Keratinocyte (primary cell): ENCODE data around the gene HMGN5. TPM values are rescaled to one million over a fixed set of nuclear protein-coding genes. Genes with fewer than 3 reads are reported as not detected.
A peak's percentile ranks its signal among the peaks of the same experiment; 100 is the strongest.

Experiments
- DNase-seq: peaks from one replicate; pipeline ENCODE4 v3.0.0-alpha.2; 2011; ENCODE audit warnings: low read depth, missing footprints, low spot score
- FAIRE-seq: peaks from 2 replicates; lab custom pipeline; 2011; peaks lifted over from hg19 to GRCh38; lab: Jason Lieb, UNC
- H2AFZ ChIP-seq: 2 replicates; pipeline ENCODE4 v1.6.0; 2012; ENCODE audit warnings: low read length, control low read depth, inconsistent platforms; ENCODE audit not compliant: control insufficient read depth
- H3K27ac ChIP-seq: 2 replicates; pipeline ENCODE4 v1.5.1; 2011; ENCODE audit warnings: low read length; ENCODE audit not compliant: control insufficient read depth, insufficient read depth
- H3K27me3 ChIP-seq: 3 replicates; pipeline ENCODE4 v1.6.0; 2011; ENCODE audit warnings: low read length; ENCODE audit not compliant: control insufficient read depth, insufficient read depth; ENCODE audit errors: extremely low read depth
- H3K36me3 ChIP-seq, 2 experiments: 2 replicates in 1 of 2; 3 replicates in 1 of 2; pipeline ENCODE4 v1.5.1; 2011; ENCODE audit warnings: low read length in 2 of 2, mild to moderate bottlenecking in 1 of 2; ENCODE audit not compliant: control insufficient read depth in 2 of 2, insufficient read depth in 2 of 2; ENCODE audit errors: extremely low read depth in 1 of 2
- H3K4me1 ChIP-seq: 3 replicates; pipeline ENCODE4 v1.5.1; 2011; ENCODE audit warnings: low read length; ENCODE audit not compliant: control insufficient read depth, insufficient read depth; ENCODE audit errors: extremely low read depth
- H3K4me2 ChIP-seq: 3 replicates; pipeline ENCODE4 v1.6.0; 2011; ENCODE audit warnings: low read depth, low read length; ENCODE audit not compliant: control insufficient read depth, insufficient read depth; ENCODE audit errors: extremely low read depth
- H3K4me3 ChIP-seq, 3 experiments: fragments of 200-600 bp in 1 of 3; sonication (generic) in 1 of 3; 2 replicates in 2 of 3; 3 replicates in 1 of 3; pipeline ENCODE4 v1.5.1; 2011 to 2016; ENCODE audit warnings: low read length in 3 of 3, mild to moderate bottlenecking in 3 of 3, control low read depth in 2 of 3, inconsistent platforms in 1 of 3, low read depth in 1 of 3, mixed read lengths in 1 of 3, mixed run types in 1 of 3, moderate library complexity in 1 of 3; ENCODE audit not compliant: control insufficient read depth in 2 of 3, insufficient read depth in 2 of 3; ENCODE audit errors: extremely low read depth in 1 of 3
- H3K79me2 ChIP-seq: 2 replicates; pipeline ENCODE4 v1.6.0; 2012; ENCODE audit warnings: low read length; ENCODE audit not compliant: control insufficient read depth, insufficient read depth
- H3K9ac ChIP-seq: 3 replicates; pipeline ENCODE4 v1.6.0; 2011; ENCODE audit warnings: low read length; ENCODE audit not compliant: control insufficient read depth, insufficient read depth; ENCODE audit errors: extremely low read depth
- H3K9me1 ChIP-seq: 3 replicates; pipeline ENCODE4 v1.6.0; 2011; ENCODE audit warnings: low read length; ENCODE audit not compliant: control insufficient read depth, insufficient read depth; ENCODE audit errors: extremely low read depth
- H3K9me3 ChIP-seq: 2 replicates; pipeline ENCODE4 v1.5.1; 2012; ENCODE audit warnings: low read depth, low read length; ENCODE audit not compliant: control insufficient read depth
- H4K20me1 ChIP-seq: 3 replicates; pipeline ENCODE4 v1.6.0; 2011; ENCODE audit warnings: low read length; ENCODE audit not compliant: control insufficient read depth, insufficient read depth; ENCODE audit errors: extremely low read depth
- EZH2 ChIP-seq: IDR thresholded peaks from one replicate; pipeline ENCODE4 v1.6.1; 2012; ENCODE audit warnings: inconsistent platforms, mild to moderate bottlenecking, low read length, moderate library complexity
- dilution Hi-C: fragments of 300-500 bp; cut with MboI; formaldehyde crosslinking; loops from one replicate; pipeline ENCODE4 v1.7.0; 2020; ENCODE audit warnings: low sequenced_read_pairs; ENCODE audit not compliant: extremely low pct_ligation_motif_present
- polyA plus RNA-seq, 5 experiments: library from polyadenylated mRNA; depleted of rRNA in 3 of 5; stranded (reverse) in 3 of 5; stranded (forward) in 1 of 5; unstranded in 1 of 5; fragments of >200 nt; gene quantifications; 1 replicate in 1 of 5; 2 replicates in 3 of 5; 3 replicates in 1 of 5; pipeline versions ENCODE4 v1.2.1 to v1.2.3, GENCODE V29; 2011 to 2012; ENCODE audit warnings: missing spikeins in 2 of 5, low read depth in 1 of 5, low replicate concordance in 1 of 5
- TF ChIP-seq, protein P1 (sequence below), 3 experiments: IDR thresholded peaks in 1 of 3; conservative IDR thresholded peaks in 1 of 3; optimal IDR thresholded peaks in 1 of 3; 2 replicates in 2 of 3; 3 replicates in 1 of 3; pipeline versions ENCODE3 to v1.5.1; 2011; ENCODE audit warnings: low read length in 3 of 3, mild to moderate bottlenecking in 3 of 3, moderate library complexity in 2 of 3, control low read depth in 1 of 3, inconsistent platforms in 1 of 3; ENCODE audit not compliant: insufficient read depth in 2 of 3; ENCODE audit errors: extremely low read depth in 1 of 3

HMGN5 gene
- polyA plus RNA-seq, 1 donor (not counting 4 experiments of a cell fraction or from before 2014, with no cell fraction given) = 2.2 TPM

DNA sequence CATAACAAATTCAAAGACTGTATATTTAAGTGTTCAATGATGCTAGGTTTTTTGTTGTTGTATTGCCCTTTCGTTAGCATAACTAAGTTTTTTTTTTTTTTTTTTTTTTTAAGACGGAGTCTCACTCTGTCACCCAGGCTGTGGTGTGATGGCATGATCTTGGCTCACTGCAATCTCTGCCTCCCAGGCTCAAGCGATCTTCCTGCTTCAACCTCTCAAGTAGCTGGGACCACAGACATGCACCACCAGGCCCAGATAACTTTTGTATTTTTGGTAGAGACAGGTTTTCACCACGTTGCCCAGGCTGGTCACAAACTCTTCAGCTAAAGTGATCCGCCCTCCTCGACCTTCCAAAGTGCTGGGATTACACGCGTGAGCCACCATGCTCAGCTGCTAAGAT, 7.2 kb upstream of the HMGN5 start:
- Histone ChIP-seq H3K4me1 (peaks cover 4% of the 10 kb centered on the region), H2AFZ (no peak overlapping the region), H3K9me1 (no peaks in the 10 kb centered on the region), H3K4me3 (no peak overlapping the region), H3K36me3 (no peaks in the 10 kb centered on the region), H3K4me2 (no peak overlapping the region), H3K79me2 (peaks cover 2% of the 10 kb centered on the region), H3K9me3 (no peaks in the 10 kb centered on the region), H4K20me1 (no peaks in the 10 kb centered on the region), H3K27ac (no peak overlapping the region), H3K27me3 (no peaks in the 10 kb centered on the region), H3K9ac (no peak overlapping the region)
- dilution Hi-C loops = no loop called here
- FAIRE-seq = no peak
- DNase-seq = no peak
- TF ChIP-seq, protein P1, sequence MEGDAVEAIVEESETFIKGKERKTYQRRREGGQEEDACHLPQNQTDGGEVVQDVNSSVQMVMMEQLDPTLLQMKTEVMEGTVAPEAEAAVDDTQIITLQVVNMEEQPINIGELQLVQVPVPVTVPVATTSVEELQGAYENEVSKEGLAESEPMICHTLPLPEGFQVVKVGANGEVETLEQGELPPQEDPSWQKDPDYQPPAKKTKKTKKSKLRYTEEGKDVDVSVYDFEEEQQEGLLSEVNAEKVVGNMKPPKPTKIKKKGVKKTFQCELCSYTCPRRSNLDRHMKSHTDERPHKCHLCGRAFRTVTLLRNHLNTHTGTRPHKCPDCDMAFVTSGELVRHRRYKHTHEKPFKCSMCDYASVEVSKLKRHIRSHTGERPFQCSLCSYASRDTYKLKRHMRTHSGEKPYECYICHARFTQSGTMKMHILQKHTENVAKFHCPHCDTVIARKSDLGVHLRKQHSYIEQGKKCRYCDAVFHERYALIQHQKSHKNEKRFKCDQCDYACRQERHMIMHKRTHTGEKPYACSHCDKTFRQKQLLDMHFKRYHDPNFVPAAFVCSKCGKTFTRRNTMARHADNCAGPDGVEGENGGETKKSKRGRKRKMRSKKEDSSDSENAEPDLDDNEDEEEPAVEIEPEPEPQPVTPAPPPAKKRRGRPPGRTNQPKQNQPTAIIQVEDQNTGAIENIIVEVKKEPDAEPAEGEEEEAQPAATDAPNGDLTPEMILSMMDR (optimal IDR thresholded peaks at IDR 0.05 in 1 of 3, IDR thresholded peaks at IDR 0.05 in 1 of 3, conservative IDR thresholded peaks at IDR 0.05 in 1 of 3; ENCODE audit: extremely low read depth in 1 of 3, insufficient read depth in 2 of 3, low read length in 3 of 3) = no peak
- no peak for TF ChIP-seq EZH2

DNA sequence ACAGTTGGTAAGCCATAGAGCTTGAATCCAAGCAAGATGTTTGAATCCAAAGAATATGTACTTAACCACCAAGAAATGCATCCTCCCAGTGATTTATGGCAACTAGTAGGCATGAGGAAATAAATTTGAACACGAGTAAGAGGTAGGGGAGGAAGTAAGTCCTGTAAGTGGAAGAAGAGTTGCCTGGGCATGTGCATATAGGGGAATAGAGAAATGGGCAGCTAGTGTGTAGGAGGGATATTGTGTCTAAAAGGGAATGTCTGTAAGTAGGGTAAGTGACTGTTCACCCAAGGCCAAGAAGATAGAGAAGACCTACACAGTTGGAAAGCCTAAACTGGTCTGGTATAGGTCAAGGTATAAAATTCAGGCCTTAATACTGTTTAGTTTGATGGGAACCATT, 4.8 kb upstream of the HMGN5 start:
- TF ChIP-seq, protein P1 (optimal IDR thresholded peaks at IDR 0.05 in 1 of 3, IDR thresholded peaks at IDR 0.05 in 1 of 3, conservative IDR thresholded peaks at IDR 0.05 in 1 of 3; ENCODE audit: extremely low read depth in 1 of 3, insufficient read depth in 2 of 3, low read length in 3 of 3) = no peak
- TF ChIP-seq EZH2 = no peak
- Histone ChIP-seq H3K4me2 (no peak overlapping the region), H3K36me3 (no peaks in the 10 kb centered on the region), H3K9me3 (no peaks in the 10 kb centered on the region), H4K20me1 (no peaks in the 10 kb centered on the region), H3K9ac (no peak overlapping the region), H3K27me3 (no peaks in the 10 kb centered on the region), H3K4me1 (peaks cover 4% of the 10 kb centered on the region), H3K27ac (no peak overlapping the region), H3K79me2 (peaks cover 7% of the 10 kb centered on the region), H3K4me3 (no peak overlapping the region), H3K9me1 (no peaks in the 10 kb centered on the region), H2AFZ (peak overlapping the region; percentile 63)
- no peak for DNase-seq
- no peak for FAIRE-seq
- dilution Hi-C loops = no loop called here
